GM18868 (cell line): ENCODE results near the gene SLAMF7.

Experiments used
- ATAC-seq: cut with Tn5 transposase; IDR thresholded peaks from one replicate; pipeline ENCODE4 v1.9.1; 2021; ENCODE audit warnings: mild to moderate bottlenecking, moderate library complexity; ENCODE audit not compliant: unreplicated experiment

The SLAMF7 gene

DNA sequence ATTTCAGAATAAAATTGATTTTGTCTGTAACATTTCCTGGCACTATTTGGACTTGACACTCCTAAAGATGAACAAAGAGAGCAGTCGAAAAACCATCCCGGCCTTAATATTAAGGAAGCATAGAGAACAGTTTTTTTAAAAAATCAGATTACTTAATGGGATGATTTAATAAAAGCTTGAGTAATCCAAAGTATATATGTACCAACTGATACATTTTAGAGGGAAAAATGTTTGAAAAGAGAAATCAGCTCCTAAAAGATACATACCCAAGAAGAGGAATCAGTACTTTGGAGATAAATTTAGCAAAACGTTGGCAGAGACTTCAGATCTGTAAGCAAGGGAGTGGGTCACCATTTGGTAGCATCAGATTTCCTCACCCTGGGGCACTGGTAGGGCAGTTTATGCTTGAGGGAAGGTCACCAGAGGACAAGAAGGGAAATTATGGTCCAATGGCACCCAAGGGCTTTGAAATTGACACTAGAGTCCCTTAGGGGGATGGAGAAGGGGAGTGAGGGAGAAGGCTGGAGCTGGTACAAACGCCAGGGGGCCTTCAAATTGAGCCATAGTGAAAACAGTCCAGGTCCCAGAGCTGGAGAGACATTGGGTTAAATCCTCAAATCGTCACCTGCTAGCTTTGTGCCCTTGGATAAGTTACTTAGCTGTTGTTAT, 5.9 kb downstream of the SLAMF7 start:
- no peak for ATAC-seq

DNA sequence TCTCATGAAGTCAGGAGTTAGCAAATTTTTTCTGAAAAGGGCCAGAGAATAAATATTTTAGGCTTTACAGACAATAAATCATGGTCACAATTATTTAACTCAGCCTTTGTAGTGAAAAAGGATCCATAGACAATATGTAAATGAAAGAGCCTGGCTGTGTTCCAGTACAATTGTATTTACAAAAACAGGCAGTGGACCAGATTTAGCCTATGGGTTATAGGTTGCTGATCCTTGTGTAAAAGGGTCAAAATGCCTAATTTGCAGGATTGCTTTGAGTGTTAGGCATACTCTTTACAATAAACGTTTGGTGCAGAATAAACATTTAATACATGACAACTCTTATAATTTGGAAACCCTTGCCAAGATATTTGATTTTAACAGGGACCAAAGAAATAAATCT, 6.5 kb downstream of the SLAMF7 start:
- no peak for ATAC-seq

DNA sequence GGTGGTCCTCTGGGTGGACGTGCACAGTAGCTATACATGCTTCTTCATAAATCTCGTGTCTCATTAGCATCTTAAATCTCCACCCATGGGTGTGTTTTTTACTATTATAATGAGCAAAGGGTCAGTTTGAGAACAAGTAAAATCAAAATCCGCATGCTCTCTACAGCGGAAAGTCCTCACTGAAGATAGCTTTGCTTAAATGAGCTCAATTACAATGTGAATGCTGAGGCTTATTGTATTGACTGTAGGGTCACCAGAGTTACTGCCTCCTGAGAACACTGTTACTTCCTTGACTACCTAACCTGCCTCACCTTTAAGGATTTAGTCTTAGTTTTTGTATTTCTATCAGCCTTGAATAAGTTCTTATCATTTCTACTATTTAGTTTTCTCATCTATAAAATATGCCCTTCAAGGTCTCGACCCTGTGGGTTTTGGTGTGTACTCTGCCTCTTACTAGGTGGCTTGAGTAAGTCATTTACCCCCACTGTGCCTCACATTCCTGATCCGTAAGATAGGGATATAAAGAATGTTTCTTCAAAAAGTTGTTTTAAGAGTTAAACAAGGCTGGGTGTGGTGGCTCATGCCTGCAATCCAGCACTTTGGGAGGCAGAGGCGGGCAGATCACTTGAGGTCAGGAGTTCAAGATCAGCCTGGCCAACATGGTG, 7.9 kb downstream of the SLAMF7 start:
- no peak for ATAC-seq

DNA sequence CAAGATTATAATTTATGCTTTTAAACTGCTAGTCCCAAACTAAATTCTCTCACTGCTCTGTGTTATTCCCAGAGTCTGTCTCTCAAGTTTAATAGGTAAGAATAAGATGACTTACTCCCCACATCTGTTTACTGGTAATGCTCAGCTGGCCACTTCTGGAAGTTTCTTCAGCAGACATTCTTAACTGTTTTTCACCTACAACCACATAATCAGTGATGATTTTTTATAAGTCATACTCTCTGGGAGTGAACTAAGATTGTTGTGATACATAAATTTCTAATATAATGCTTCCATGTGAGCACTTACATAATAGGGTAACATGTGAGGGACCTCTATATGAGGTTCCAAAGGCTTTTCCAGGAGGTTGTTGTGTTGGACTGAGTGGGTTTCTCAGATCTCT, 8.7 kb downstream of the SLAMF7 start:
- ATAC-seq = no peak

DNA sequence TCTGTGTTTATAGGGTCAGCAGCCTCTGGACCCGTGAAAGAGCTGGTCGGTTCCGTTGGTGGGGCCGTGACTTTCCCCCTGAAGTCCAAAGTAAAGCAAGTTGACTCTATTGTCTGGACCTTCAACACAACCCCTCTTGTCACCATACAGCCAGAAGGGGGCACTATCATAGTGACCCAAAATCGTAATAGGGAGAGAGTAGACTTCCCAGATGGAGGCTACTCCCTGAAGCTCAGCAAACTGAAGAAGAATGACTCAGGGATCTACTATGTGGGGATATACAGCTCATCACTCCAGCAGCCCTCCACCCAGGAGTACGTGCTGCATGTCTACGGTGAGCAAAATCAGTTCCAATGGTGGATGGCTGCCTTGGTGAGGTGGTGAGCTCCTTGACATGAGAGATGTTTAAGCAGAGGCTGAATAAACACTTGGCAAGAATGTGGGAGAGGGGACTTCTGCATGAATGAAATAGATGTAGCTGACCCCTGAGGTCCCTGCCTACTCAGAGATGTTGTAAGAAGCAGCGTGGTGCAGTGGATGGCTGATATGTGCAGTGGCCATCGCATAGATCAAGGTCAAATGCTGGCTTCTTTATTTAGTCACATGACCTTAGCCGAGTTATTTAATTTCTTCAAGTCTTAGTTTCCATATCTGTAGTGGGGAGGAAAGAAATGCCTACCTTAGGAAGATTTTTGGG, 9.3 kb downstream of the SLAMF7 start:
- no peak for ATAC-seq

DNA sequence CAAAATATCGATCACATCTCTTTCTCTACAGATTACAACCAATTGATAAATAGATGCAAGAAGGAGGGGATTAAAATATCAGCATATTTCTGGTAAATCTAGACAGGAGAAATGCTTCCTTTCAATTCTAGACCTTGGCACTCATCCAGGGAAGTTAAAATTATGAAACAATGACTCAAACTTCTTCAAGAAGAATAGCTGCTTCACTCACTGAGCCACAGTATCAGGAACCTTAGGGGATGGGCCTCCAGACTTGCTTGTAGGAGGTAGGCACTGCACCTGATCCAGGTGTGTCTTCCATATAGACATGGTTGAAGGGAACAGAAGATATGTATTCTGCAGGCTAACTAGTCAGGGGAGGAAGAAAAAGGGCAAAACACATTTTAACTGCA, 9.8 kb downstream of the SLAMF7 start:
- ATAC-seq = no peak

DNA sequence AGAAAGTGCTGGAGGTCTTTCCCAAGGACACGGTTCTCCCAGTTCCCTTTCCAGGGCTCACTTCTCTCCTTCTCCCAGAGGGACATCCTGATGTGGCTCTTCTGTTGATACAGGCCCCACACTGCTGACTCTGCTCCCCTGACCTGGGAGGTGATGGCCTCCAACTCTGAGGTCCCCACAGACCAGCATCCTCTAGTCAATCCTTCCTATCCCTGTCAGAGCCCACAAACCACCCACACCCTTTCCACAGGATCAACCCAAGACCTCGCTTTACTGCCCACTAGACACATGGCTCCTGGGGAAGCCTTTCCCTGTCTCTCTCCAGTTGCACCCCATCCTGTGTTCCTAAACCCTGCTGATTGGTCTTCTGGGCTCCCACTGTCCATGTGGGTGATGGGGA, 11.6 kb downstream of the SLAMF7 start:
- ATAC-seq = no peak

DNA sequence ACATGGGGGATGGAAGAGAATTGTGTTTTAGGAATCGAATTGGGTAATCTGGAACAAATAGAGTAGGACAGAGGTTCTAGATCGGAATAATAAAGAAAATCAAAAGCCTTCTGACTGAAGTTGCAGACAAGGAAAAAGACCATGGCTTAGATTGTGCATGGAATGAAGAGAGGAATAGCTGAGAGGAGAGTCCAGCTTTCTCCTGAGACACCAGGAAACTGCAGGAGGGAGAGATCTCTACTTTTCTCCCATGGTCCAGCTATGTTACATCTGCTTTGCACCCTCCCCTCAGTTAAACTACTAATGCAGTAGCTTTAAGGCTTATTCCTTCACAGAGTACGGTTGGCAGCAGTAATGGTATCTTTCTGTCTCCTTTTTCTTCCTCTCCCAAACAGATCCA, 13.4 kb downstream of the SLAMF7 start:
- ATAC-seq = no peak

DNA sequence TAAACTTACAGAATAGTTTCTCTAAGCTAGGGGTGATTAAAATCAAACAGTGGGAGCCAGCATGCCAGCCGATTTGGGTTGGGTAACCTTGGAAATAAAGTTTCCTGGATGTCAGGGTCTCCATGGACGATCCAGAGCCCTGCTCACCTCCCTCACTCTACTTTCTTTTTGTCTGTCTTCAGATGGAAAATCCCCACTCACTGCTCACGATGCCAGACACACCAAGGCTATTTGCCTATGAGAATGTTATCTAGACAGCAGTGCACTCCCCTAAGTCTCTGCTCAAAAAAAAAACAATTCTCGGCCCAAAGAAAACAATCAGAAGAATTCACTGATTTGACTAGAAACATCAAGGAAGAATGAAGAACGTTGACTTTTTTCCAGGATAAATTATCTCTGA, 13.9 kb downstream of the SLAMF7 start:
- ATAC-seq = no peak

DNA sequence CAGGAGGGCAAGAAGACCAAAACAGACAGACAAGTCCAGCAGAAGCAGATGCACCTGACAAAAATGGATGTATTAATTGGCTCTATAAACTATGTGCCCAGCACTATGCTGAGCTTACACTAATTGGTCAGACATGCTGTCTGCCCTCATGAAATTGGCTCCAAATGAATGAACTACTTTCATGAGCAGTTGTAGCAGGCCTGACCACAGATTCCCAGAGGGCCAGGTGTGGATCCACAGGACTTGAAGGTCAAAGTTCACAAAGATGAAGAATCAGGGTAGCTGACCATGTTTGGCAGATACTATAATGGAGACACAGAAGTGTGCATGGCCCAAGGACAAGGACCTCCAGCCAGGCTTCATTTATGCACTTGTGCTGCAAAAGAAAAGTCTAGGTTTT, 14.5 kb downstream of the SLAMF7 start:
- ATAC-seq = no peak

DNA sequence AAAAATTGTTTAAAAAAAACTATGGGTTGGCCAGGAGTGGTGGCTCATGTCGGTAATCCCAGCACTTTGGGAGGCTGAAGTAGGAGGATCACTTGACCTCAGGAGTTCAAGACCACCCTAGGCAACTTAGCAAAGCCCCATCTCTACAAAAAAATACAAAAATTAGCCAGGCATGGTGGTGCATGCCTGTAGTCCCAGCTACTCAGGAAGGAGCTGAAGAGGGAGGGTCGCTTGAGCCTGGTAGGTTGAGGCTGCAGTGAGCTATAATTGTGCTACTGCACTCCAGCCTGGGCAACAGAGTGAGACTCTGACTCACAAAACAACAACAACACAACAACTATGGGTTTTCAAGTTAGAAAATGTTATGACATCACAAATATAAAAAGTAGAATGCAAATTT, 16.4 kb downstream of the SLAMF7 start:
- ATAC-seq = no peak

DNA sequence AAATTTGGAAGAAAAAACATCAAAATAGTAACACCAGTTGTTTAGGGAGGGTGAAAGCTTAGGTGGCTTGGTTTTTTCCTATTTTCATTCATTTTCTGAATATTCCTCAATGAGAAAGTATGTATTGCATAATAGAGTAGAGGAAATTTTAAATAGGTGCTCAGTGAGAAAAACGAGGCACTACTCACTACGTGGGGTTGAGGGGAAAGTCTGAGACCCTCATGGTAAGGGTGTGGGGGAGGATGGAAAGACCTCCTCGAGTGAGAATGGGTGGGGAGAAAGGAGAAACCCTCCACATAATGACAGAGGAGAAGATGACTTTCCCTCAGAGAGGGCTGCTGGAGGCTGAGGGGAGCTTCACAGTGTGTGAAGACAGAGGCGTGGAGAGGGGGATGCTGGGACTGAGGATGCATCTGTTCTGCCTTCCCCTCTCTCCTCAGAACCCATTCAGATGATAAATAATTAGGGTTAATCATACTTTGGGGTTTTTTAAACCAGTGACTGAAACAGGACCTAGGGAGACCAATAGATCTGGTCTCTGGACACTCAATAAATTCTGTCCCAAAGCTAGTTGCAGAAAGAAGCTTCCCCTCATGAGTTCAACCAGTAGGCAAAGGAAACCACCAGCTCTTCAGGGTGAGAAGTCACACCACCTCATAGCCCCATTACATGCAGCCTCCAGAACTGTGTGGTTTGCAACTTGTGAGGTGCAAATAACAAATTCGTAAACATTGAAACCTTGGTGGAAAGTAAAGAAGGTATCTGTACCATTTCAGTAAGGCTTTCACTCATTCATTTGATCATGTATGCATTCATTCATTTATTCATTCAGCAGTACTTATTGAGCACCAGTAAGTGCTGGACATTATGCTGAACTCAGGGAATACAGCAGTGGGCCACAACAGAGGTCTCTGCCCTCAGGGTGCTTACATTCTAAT, 17.1 kb downstream of the SLAMF7 start:
- peak; percentile 41 for ATAC-seq

DNA sequence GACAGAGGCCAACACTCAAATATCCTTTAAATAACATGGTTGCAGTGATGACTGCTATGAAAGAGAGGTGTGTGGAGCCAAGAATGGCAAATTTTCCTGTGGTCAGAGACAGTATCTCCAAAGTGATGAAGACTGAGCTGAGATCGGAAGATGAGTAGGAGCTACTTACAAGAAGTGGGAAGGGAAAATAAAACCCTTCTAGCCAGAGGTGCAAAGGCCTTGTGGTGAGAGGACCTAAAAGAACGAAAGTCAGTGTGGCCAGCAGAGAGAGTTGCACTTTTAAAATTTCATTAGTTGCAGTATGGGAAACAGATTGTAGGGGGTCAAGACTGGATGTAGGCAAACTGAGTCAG, 17.8 kb downstream of the SLAMF7 start:
- no peak for ATAC-seq

DNA sequence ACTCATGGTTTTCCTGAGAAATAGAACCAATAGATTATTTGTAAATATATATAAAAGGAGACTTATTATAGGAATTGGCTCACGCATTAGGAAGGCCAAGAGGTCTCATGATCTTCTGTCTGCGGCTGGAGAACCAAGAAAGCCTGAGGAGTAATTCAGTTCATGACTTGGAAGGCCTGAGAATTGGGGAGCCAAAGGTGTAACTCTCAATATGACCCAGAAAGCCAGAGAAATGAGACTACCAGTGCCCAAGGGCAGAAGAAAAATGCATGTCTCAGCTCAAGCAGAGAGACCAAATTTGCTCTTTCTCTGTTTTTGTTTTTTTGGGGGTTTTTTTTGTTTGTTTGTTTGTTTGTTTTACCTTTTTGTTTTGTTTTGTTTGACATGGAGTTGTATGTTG, 19.5 kb downstream of the SLAMF7 start:
- ATAC-seq = no peak

DNA sequence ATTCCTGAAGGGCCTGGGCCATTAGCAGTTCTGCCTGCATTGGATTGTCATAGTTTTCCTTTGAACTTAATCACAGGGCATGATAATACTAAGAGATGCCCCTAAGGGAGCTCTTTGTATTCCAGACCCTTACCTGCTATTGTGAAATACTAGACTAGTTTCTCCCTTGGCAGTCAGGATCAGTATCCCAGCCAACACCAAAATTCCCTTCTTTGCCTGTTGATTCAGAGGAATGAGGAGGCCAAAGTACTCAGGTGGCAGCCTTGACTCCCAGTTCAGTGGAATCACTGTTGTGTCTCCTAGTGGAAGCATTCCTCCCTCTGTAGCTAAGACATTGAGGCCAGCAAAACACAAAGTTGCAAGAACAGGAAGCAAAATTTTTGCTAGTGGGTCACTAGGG, 20.7 kb downstream of the SLAMF7 start:
- ATAC-seq = no peak

DNA sequence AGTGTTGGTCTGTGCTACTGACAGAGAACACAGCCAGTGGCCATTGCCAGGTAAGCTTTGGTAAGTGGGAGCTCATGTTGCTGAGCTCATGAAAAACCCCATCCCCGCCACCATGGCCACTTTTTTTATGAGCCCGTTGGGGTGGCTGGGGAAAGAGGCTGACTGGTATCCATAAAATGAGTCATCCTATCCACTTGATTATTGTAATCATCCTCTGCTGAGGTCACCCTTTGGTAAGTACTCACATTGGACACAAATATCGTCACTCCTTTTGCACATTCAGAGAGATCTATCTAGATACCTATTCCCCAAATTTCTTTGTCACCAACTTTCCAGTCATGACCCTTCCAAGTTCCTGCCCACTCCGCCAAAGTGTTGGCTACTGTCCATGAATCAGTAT, 22.0 kb downstream of the SLAMF7 start:
- no peak for ATAC-seq

DNA sequence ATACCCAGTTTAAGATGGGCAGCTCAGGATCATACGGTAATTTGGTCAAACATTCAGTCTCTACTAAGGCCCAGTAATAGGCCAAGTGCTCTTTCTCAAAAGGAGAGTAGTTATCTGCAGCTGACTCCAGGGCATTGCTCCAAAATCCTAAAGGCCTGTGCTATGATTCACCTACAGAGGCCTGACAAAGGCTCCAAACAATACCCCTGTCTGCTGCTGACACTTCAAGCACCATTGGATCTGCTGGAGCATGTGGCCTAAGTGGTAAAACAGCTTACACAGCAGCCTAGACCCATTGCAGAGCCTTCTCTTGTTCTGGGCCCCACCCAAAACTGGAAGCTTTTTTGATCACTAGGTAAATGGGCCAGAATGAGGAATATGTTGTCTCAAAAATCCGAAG, 22.8 kb downstream of the SLAMF7 start:
- ATAC-seq = no peak

DNA sequence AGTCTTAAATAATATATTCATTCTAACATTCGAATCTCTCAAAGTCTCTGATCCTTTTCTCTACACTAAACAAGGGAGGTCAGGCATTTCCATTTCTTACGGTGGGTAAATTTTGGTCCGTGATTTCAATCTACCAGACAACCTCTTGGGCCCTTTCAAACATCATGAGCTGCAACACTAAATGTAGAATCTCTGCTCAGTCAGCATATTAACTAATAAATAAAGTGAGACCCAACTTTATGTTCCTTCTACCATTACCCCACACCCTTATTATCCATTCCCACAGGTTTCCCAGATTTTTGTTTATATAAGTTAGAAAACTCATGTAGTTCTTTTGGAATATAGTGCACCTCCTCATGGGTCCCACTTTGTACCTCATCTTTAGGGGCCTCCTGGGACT, 24.9 kb downstream of the SLAMF7 start:
- no peak for ATAC-seq

DNA sequence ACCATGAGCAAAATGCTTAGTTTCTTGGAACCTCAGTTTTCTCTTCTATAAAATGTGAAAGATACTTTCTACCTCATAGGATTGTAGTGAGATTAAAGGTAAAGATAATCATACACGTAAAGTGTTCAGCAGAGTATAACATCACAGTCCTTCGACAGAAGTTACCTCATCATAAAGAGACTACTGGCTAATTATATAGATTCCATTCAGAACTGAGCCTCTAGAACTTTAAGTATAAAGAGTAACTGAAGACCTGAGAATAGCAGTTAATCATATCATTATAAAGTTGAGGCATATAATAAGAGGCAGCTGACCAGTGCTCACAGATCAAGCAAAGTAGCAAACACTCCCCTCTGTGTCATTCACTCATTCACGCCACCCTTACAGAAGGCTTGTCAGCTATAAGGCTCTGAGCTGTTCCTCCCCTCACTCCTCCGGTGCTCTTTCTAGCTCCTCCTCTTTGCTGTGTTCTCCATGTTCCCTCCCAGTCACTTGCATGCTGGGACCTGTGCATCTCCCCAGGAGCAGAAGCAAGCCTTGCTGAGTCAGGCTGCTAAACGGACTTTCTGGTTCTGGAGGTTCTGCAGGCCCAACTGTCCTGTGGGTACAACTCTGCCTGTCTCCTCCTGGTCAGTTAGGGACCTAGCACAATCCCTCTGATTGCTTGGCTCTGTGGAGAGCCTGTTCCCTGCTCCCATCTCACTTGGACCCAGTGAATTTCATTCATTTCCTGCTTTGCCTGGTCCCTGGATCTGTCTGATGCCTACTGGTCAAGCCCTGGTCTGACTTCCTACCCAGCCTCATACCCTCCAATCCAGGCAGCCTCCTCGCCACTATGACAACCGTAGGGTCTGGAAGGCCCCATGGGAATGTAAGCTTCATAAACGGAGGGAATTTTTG, 28.6 kb downstream of the SLAMF7 start:
- peak; percentile 67 for ATAC-seq

DNA sequence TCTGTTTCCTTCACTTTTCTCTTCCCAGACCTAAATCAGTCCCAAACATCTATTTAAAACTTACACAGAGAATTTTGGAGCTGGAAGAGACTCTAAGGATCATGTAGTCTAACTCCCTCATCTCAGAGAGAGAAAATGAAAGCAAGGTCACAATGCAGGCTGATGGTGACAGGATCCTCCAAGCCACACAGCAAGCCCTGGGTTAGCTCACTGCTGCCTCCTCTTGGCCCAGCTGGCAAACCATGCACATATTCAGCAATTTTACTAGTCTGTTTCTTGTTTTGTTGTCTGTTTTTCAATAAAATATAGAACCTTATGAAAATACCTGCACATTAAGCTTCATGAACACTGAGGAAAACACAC, 29.2 kb downstream of the SLAMF7 start:
- ATAC-seq = peak; percentile 80
